KMS-11 (cell line): ENCODE measurements around the gene RAD51D.
"Not testable (repeated sequence)": the region's sequence is repeated elsewhere in the genome, so short reads cannot be mapped to it uniquely, and the experiment has no call there.

Source experiments
- H2AFZ ChIP-seq: fragments of 200-600 bp; sonication (generic); 2 replicates; pipeline ENCODE4 v1.6.1; 2016; ENCODE audit warnings: antibody characterized with exemption, mixed run types, low read depth
- H3K27ac ChIP-seq: fragments of 200-600 bp; sonication (generic); 2 replicates; pipeline ENCODE4 v1.6.1; 2016; ENCODE audit warnings: mild to moderate bottlenecking, mixed run types
- H3K27me3 ChIP-seq: fragments of 200-600 bp; sonication (generic); 2 replicates; pipeline ENCODE4 v1.6.1; 2017; ENCODE audit warnings: mild to moderate bottlenecking, low read depth, mixed run types, moderate library complexity; ENCODE audit not compliant: insufficient read depth
- H3K36me3 ChIP-seq: fragments of 200-600 bp; sonication (generic); 2 replicates; pipeline ENCODE4 v1.6.1; 2017; ENCODE audit warnings: mild to moderate bottlenecking, mixed run types; ENCODE audit not compliant: insufficient read depth
- H3K4me1 ChIP-seq: fragments of 200-600 bp; sonication (generic); 2 replicates; pipeline ENCODE4 v1.6.1; 2016; ENCODE audit warnings: mild to moderate bottlenecking, low read depth, mixed run types; ENCODE audit not compliant: poor library complexity, severe bottlenecking
- H3K4me2 ChIP-seq: fragments of 200-600 bp; sonication (generic); 2 replicates; pipeline ENCODE4 v1.7.0; 2016; ENCODE audit warnings: mild to moderate bottlenecking, mixed run types
- H3K4me3 ChIP-seq: fragments of 200-600 bp; sonication (generic); IDR thresholded peaks from 2 replicates; pipeline ENCODE4 v1.6.1; 2017; ENCODE audit warnings: low read depth, low read length, mixed read lengths; ENCODE audit not compliant: insufficient read depth
- H3K79me2 ChIP-seq: fragments of 200-600 bp; sonication (generic); 2 replicates; pipeline ENCODE4 v1.6.1; 2016; ENCODE audit warnings: low read depth, mixed run types; ENCODE audit not compliant: insufficient read depth
- H3K9ac ChIP-seq: fragments of 200-600 bp; sonication (generic); 2 replicates; pipeline ENCODE4 v1.6.1; 2016; ENCODE audit warnings: mild to moderate bottlenecking, mixed run types
- H4K20me1 ChIP-seq: fragments of 200-600 bp; sonication (generic); 2 replicates; pipeline ENCODE4 v1.6.1; 2016; ENCODE audit warnings: mild to moderate bottlenecking, mixed run types; ENCODE audit not compliant: insufficient read depth
- CTCF ChIP-seq: fragments of 200-600 bp; sonication (generic); conservative IDR thresholded peaks from 2 replicates; pipeline ENCODE4 v1.6.1; 2017; ENCODE audit warnings: low read depth, mild to moderate bottlenecking, antibody characterized with exemption, low read length, moderate library complexity, mixed read lengths

RAD51D gene

DNA sequence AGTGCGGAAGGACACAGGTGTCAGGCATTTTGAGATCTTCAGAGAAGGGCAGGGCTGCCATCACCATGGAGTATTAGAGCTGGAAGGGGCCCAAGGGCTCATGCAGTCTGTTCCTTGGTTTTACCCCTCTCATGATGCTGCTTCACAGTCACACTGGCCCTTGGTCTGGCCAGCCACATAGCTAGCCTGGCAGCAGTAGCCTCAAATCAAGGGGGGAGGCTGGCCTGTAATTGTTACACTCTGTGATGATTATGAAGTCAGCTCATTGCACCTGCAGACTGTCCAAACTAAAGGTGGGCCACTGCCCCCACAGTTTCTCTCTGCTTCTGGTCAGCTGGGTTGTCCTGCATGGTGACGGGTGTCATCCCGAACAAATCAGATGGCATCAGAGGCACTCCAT is 1.7 kb upstream of the RAD51D start, which contains the start of gene FNDC8:
Gene FNDC8 (plus strand): TSS at position 301 of the 400 bp plus-strand sequence. CDS start 79 bp downstream, at position 380.
- Histone ChIP-seq H4K20me1 (no peaks in the 10 kb centered on the region), H3K4me2 (no peak within 1 kb of the TSS), H3K9ac (no peak within 1 kb of the TSS), H3K27me3 (no peaks in the 10 kb centered on the region), H2AFZ (no peak within 1 kb of the TSS), H3K4me3 (no peak within 1 kb of the TSS), H3K36me3 (no peaks in the 10 kb centered on the region), H3K79me2 (peaks cover 9% of the 10 kb centered on the region; the same call in 1 of the 2 replicates), H3K27ac (no peak within 1 kb of the TSS), H3K4me1 (peaks cover 22% of the 10 kb centered on the region)
- no peak for TF ChIP-seq CTCF

DNA sequence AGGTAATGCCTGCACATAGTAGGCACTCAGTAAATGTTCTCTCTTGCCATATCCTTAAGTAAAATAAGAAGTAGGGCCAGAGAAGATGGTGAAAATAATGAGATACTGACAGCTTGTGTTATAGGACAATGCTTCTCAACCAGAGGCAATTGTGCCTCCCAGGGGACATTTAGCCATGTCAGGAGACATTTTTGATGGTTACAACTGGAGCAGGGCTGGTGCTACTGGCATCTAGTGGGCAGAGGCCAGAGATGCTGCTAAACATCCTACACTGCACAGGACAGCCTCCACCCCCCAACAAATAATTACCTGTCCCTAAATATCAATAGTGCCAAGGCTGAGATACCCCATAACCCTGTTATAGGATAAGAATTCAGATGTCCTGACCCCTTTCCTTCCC is 1.7 kb downstream of the RAD51D start:
- Histone ChIP-seq H3K4me3 (no peak overlapping the region), H3K4me1 (peaks cover 15% of the 10 kb centered on the region), H3K9ac (no peak overlapping the region)

DNA sequence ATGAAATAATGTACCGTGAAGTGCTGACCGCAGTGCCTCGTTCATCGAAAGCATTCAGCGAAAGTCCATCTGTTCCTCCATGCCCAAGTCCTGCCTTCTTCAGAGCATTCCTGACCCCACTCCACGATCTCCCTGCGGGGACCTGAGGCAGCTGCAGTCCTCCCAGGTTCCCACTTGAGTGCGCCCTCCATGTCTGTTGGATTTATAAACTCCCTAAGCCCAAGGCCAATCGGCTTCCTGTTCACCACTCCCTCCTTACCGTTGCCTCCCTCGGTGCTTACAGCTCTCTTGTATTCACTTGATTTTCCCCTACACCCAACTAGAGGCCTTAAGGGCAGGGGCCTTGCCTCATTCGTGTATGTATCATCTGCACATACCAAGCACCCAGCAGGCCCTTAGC is 2.8 kb downstream of the RAD51D start:
- Histone ChIP-seq H3K4me1 (peaks cover 15% of the 10 kb centered on the region), H3K9ac (no peak overlapping the region), H3K36me3 (no peaks in the 10 kb centered on the region), H3K27ac (no peak overlapping the region), H3K27me3 (no peaks in the 10 kb centered on the region), H3K4me2 (no peak overlapping the region), H3K79me2 (peaks cover 9% of the 10 kb centered on the region; the same call in 1 of the 2 replicates), H2AFZ (no peak overlapping the region), H4K20me1 (no peaks in the 10 kb centered on the region), H3K4me3 (no peak overlapping the region)
- TF ChIP-seq CTCF, result no peak

More for the DNA sequence above, 1.7 kb downstream of the RAD51D start:
- Histone ChIP-seq H4K20me1 (no peaks in the 10 kb centered on the region), H3K27ac (no peak overlapping the region), H3K36me3 (no peaks in the 10 kb centered on the region), H3K79me2 (peaks cover 9% of the 10 kb centered on the region; the same call in 1 of the 2 replicates), H2AFZ (no peak overlapping the region), H3K27me3 (no peaks in the 10 kb centered on the region), H3K4me2 (peak overlapping the region; percentile 64; the same call in 1 of the 2 replicates)
- TF ChIP-seq CTCF, result no peak

DNA sequence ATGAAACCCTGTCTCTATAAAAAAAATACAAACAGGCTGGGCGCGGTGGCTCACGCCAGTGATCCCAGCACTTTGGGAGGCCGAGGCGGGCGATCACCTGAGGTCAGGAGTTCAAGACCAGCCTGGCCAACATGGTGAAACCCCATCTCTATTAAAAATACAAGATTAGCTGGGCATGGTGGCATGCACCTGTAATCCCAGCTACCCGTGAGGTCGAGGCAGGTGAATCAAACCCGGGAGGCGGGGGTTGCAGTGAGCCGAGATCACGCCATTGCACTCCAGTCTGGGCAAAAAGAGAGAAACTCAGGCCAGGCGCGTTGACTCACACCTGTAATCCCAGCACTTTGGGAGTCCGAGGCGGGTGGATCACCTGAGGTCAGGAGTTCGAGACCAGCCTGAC is 8.9 kb downstream of the RAD51D start:
- not testable (repeated sequence) for H3K4me3 ChIP-seq, H3K9ac ChIP-seq, H3K4me1 ChIP-seq, H3K27me3 ChIP-seq, H4K20me1 ChIP-seq, H3K27ac ChIP-seq, H3K79me2 ChIP-seq, H3K36me3 ChIP-seq, H2AFZ ChIP-seq, H3K4me2 ChIP-seq

DNA sequence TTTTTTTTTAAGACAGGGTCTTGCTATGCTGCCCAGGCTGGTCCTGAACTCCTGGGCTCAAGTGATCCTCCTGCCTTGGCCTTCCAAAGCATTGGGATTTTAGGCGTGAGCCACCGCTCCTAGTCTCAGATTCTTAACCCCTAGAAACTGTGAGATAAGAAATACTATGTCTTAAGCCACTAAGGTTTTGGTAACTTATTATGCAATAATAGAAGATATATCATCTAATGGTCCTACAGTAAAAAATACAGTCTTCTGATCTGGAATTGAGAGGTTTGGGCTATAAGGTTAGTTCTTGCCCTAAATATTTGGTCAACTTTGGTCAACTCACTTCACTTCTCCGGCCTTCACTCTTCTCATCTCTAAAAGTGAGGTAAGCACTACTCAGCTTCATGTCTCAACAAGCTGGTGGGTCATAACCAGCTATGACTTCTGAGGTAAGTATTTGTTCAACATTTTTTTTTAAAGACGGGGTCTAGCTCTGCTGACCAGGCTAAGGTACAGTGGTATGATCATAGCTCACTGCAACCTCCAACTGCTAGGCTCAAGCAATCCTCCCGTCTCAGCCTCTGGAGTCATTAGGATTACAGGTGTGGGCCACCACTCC is 14.7 kb downstream of the RAD51D start:
- Histone ChIP-seq H3K27me3 (no peaks in the 10 kb centered on the region), H3K4me1 (no peaks in the 10 kb centered on the region), H3K79me2 (no peaks in the 10 kb centered on the region), H3K27ac (no peak overlapping the region), H3K36me3 (0 out of 2 replicates have a peak, but pooled peaks cover 5% of the 10 kb centered on the region), H4K20me1 (no peaks in the 10 kb centered on the region), H3K4me3 (no peak overlapping the region), H2AFZ (no peak overlapping the region), H3K4me2 (no peak overlapping the region), H3K9ac (no peak overlapping the region)
- TF ChIP-seq CTCF, result no peak
